Osteoblast (primary cell): ENCODE results near the gene XIRP2. TPM values are rescaled to one million over a fixed set of nuclear protein-coding genes. Genes with fewer than 3 reads are reported as not detected.

Source experiments
- DNase-seq: peaks from one replicate; pipeline ENCODE4 v3.0.0; 2011; ENCODE audit warnings: low spot score, mixed read lengths; ENCODE audit not compliant: insufficient read length; ENCODE audit errors: missing footprints
- H2AFZ ChIP-seq: 2 replicates; pipeline ENCODE4 v1.6.0; 2011; ENCODE audit warnings: mild to moderate bottlenecking, low read length
- H3K27ac ChIP-seq: 2 replicates; pipeline ENCODE4 v1.5.1; 2011; ENCODE audit warnings: mild to moderate bottlenecking, low read depth, low read length, moderate library complexity
- H3K27me3 ChIP-seq: 2 replicates; pipeline ENCODE4 v1.6.0; 2012; ENCODE audit warnings: mild to moderate bottlenecking, control low read depth, inconsistent platforms, low read length, moderate library complexity; ENCODE audit not compliant: insufficient read depth
- H3K36me3 ChIP-seq: 2 replicates; pipeline ENCODE4 v1.5.1; 2011; ENCODE audit warnings: mild to moderate bottlenecking, low read length, control low read depth, moderate library complexity; ENCODE audit not compliant: insufficient read depth
- H3K4me1 ChIP-seq: 2 replicates; pipeline ENCODE4 v1.5.1; 2011; ENCODE audit warnings: mild to moderate bottlenecking, low read length, control low read depth, moderate library complexity; ENCODE audit not compliant: insufficient read depth
- H3K4me2 ChIP-seq: 2 replicates; pipeline ENCODE4 v1.6.0; 2011; ENCODE audit warnings: mild to moderate bottlenecking, low read length; ENCODE audit not compliant: insufficient read depth
- H3K4me3 ChIP-seq: fragments of 200-600 bp; sonication (generic); 3 replicates; pipeline ENCODE4 v1.5.1; 2012; ENCODE audit warnings: mild to moderate bottlenecking, low read length, inconsistent platforms; ENCODE audit not compliant: insufficient read depth
- H3K79me2 ChIP-seq: 2 replicates; pipeline ENCODE4 v1.6.0; 2012; ENCODE audit warnings: mild to moderate bottlenecking, low read length, control low read depth, inconsistent platforms; ENCODE audit not compliant: insufficient read depth
- H3K9me3 ChIP-seq: 2 replicates; pipeline ENCODE4 v1.5.1; 2011; ENCODE audit warnings: low read depth, low read length, control low read depth
- H4K20me1 ChIP-seq: 2 replicates; pipeline ENCODE4 v1.6.0; 2012; ENCODE audit warnings: mild to moderate bottlenecking, low read length, control low read depth; ENCODE audit not compliant: insufficient read depth
- total RNA-seq: library from RNA; depleted of rRNA; stranded (reverse); fragments of >200 nt; gene quantifications from 2 replicates; pipeline ENCODE4 v1.2.3, GENCODE V29; 2012
- TF ChIP-seq, protein P1 (sequence below): IDR thresholded peaks from 2 replicates; pipeline ENCODE4 v1.5.1; 2011; ENCODE audit warnings: mild to moderate bottlenecking, low read depth, low read length, moderate library complexity; ENCODE audit errors: extremely low read depth

The XIRP2 gene
- total RNA-seq, 1 donor = not detected

- H3K4me1 ChIP-seq = no peaks in the 10 kb centered on the region
- no peak overlapping the region for H3K4me2 ChIP-seq
- no peaks in the 10 kb centered on the region for H3K9me3 ChIP-seq
- no peaks in the 10 kb centered on the region for H4K20me1 ChIP-seq
- H3K27ac ChIP-seq = no peak overlapping the region
- no peak overlapping the region for H2AFZ ChIP-seq
- no peaks in the 10 kb centered on the region for H3K79me2 ChIP-seq
- TF ChIP-seq, protein P1, sequence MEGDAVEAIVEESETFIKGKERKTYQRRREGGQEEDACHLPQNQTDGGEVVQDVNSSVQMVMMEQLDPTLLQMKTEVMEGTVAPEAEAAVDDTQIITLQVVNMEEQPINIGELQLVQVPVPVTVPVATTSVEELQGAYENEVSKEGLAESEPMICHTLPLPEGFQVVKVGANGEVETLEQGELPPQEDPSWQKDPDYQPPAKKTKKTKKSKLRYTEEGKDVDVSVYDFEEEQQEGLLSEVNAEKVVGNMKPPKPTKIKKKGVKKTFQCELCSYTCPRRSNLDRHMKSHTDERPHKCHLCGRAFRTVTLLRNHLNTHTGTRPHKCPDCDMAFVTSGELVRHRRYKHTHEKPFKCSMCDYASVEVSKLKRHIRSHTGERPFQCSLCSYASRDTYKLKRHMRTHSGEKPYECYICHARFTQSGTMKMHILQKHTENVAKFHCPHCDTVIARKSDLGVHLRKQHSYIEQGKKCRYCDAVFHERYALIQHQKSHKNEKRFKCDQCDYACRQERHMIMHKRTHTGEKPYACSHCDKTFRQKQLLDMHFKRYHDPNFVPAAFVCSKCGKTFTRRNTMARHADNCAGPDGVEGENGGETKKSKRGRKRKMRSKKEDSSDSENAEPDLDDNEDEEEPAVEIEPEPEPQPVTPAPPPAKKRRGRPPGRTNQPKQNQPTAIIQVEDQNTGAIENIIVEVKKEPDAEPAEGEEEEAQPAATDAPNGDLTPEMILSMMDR = no peak
- no peaks in the 10 kb centered on the region for H3K27me3 ChIP-seq
- DNase-seq = no peak
- no peak overlapping the region for H3K4me3 ChIP-seq
- H3K36me3 ChIP-seq = no peaks in the 10 kb centered on the region
Measured at GRCh38 chr2:167126165-167126564, 237.9 kb downstream of the XIRP2 start.

DNA sequence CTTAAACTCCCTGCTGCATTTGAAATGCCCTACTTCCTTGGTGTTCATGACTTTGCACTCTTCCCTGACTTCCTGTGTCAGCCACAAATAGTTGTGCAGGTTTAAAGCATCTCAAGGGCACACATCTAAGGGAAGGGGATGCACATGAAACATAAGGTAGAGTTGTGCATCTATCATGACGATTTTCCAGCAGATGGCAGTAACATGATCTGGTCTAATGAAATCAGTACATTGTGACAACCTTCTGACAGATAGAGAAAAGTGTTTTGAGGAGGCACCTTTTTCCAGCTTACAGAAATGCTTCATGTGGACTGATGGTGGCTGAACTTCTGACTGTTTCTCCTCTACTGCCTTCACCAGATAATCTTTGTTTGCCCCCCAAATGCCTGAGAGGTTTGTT lies 238.9 kb downstream of the XIRP2 start:
- Histone ChIP-seq H3K4me2 (no peak overlapping the region), H3K79me2 (no peaks in the 10 kb centered on the region), H2AFZ (no peak overlapping the region), H3K27me3 (no peaks in the 10 kb centered on the region), H3K4me1 (no peaks in the 10 kb centered on the region), H3K36me3 (no peaks in the 10 kb centered on the region), H4K20me1 (no peaks in the 10 kb centered on the region), H3K27ac (no peak overlapping the region), H3K4me3 (no peak overlapping the region), H3K9me3 (no peaks in the 10 kb centered on the region)
- no peak for DNase-seq
- TF ChIP-seq, protein P1 = peak; percentile 43

DNA sequence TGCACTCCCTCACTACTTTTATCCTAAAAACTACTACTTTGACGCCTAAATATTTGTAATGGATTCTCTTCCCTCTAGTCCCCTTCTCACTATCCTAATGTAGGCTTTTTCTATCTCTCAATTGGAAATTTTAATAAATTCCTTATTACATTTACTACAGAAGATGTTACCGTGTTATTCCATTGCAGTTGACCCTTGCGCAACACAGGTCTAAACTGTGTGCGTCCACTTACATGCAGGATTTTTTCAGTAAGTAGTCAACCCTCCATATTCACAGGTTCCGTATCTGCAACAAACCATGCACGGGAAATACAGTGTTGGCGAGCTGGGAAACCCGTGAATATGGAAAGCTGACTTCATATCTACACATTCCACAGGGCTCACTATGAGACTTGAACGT lies 239.8 kb downstream of the XIRP2 start:
- Histone ChIP-seq H3K79me2 (no peaks in the 10 kb centered on the region), H3K4me2 (no peak overlapping the region), H3K27me3 (no peaks in the 10 kb centered on the region), H4K20me1 (no peaks in the 10 kb centered on the region), H3K4me3 (no peak overlapping the region), H3K36me3 (no peaks in the 10 kb centered on the region), H3K9me3 (no peaks in the 10 kb centered on the region), H3K27ac (no peak overlapping the region), H2AFZ (no peak overlapping the region), H3K4me1 (no peaks in the 10 kb centered on the region)
- TF ChIP-seq, protein P1 = no peak
- no peak for DNase-seq

DNA sequence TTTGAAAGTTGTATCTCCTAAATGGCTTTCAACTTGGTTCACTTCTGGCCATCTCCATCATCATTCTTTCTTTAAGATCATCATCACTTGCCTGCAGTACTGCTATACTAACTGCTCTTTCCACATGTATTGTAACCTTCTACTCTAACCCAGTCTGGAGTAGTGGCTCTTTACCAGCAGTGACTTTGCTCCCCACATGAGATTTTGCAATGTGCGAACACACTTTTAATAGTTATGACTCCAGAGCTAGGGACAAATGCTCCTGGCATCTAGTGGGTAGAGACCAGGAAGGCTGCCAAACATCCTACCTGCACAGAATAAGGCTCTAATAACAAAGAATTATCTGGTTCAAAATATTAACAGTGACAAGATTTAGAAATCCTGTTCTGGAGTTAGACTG lies 243.8 kb downstream of the XIRP2 start:
- no peaks in the 10 kb centered on the region for H3K79me2 ChIP-seq
- no peak overlapping the region for H3K4me3 ChIP-seq
- H3K27me3 ChIP-seq = no peaks in the 10 kb centered on the region
- H4K20me1 ChIP-seq = no peaks in the 10 kb centered on the region
- H3K27ac ChIP-seq = no peak overlapping the region
- no peaks in the 10 kb centered on the region for H3K9me3 ChIP-seq
- no peak overlapping the region for H3K4me2 ChIP-seq
- TF ChIP-seq, protein P1 = no peak
- H2AFZ ChIP-seq = no peak overlapping the region
- peak; percentile 5 for DNase-seq
- peaks cover 17% of the 10 kb centered on the region for H3K4me1 ChIP-seq
- H3K36me3 ChIP-seq = no peaks in the 10 kb centered on the region
